ENCODE results near the gene FAM161B. TPM values are rescaled to one million over a fixed set of nuclear protein-coding genes. Genes with fewer than 3 reads are reported as not detected.

FAM161B gene
- total and polyA plus RNA-seq, 2 of the 8 experiments (the other 6 are each of a cell fraction or from before 2014, with no cell fraction given): 0.14 to 0.32 TPM

DNA sequence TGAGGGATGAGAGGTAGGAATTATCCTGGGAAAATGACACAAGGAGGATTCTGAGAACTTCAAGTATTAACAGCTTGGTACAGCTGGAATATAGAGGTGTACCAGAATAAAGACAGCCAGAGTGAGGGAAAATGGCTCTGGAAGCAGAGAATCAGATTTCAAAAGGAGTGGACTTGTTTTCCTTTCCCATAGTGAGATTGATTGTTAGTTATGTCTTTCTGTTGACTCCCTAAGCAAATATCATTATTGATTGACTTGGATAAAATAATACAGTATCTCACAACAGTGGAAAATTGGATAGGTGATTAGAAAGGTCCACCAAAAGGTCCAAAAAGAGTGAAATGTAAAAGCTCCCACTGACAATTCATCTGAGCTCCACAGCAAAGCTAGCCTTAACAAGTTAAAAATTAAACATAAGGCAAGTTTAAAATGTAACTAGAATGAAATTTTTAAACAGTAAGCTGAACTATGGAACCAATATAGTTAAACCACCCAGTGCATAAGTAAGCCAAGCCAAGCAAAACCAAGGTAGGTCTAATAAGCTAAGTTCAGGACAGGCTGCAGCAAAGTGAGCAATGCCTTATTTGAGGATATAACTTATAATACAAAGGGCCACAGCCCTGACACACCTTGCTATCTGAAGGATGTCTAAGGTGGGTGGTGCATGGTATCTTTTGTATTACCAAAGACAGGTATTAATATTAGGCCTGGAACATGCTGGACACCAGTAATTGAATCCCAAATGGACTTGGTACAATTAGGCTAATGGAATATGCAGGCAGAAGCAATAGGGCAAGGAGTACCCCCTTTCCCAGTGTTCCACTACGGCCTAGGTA is 47.4 kb upstream of the FAM161B start:
- H4K20me1 ChIP-seq (replicated peaks in 1 of 2; ENCODE audit: control insufficient read depth in 1 of 2, insufficient read depth in 2 of 2, low read length in 2 of 2): no peaks in the 10 kb centered on the region
- H4K8ac ChIP-seq (ENCODE audit: extremely low read depth, insufficient read depth, low read length): no peak overlapping the region
- H3K4me2 ChIP-seq (ENCODE audit: insufficient read depth in 1 of 2, low read depth in 2 of 2, low read length in 2 of 2): no peak overlapping the region
- CTCF ChIA-PET (ENCODE audit: partially characterized antibody): interaction anchor here (0.8 to 1.2 kb wide), 2 partner anchors 38 to 40 kb away, joined by 3 read pairs; no protein-coding TSS in a partner anchor
- no peak for FAIRE-seq
- no peak overlapping the region for H3K27ac ChIP-seq (ENCODE audit: low read depth, low read length)
- no peak overlapping the region for H2AK5ac ChIP-seq (ENCODE audit: low read depth, low read length)
- H3K14ac ChIP-seq (ENCODE audit: insufficient read length): no peak overlapping the region
- H2BK12ac ChIP-seq (ENCODE audit: low read depth, low read length): no peak overlapping the region
- H3K18ac ChIP-seq (ENCODE audit: extremely low read depth, low read length): no peak overlapping the region
- no peak overlapping the region for H2BK20ac ChIP-seq (ENCODE audit: low read length)
- no peak for DNase-seq (ENCODE audit: low read depth in 1 of 2, low spot score in 2 of 2)
- no peaks in the 10 kb centered on the region for H3K9me3 ChIP-seq (ENCODE audit: insufficient read depth in 2 of 2, low read depth in 1 of 2, low read length in 1 of 2)
- H3K9ac ChIP-seq (replicated peaks in 1 of 4; ENCODE audit: extremely low read depth in 1 of 4, low read depth in 3 of 4, low read length in 3 of 4): no peak overlapping the region
- WGBS, 2 experiments (ENCODE audit: extremely low coverage in 1 of 2, insufficient coverage in 1 of 2, insufficient read length in 1 of 2, insufficient replicate concordance in 2 of 2, low coverage in 1 of 2, low lambda C conversion rate in 2 of 2, missing lambda C conversion rate in 1 of 2): 89% methylated on average over 1 of the region's 1 CpG; no CpG with 5 or more reads in 1 of the 2 experiments
- no peaks in the 10 kb centered on the region for H3K4me1 ChIP-seq (replicated peaks in 1 of 4; ENCODE audit: control insufficient read depth in 3 of 4, insufficient read depth in 4 of 4, low read length in 3 of 4)
- no peak overlapping the region for H3K4me3 ChIP-seq (ENCODE audit: extremely low read depth in 1 of 4, insufficient read depth in 2 of 4, low read depth in 3 of 4, low read length in 4 of 4)
- no peak overlapping the region for H3K23ac ChIP-seq (ENCODE audit: insufficient read length)
- H3K79me1 ChIP-seq (ENCODE audit: low read depth, low read length): no peaks in the 10 kb centered on the region
- H3K23me2 ChIP-seq (ENCODE audit: low read depth, low read length): no peaks in the 10 kb centered on the region
- POLR2A ChIA-PET (ENCODE audit: partially characterized antibody): interaction anchor here (1.5 kb wide), 1 partner anchor 18 kb away, joined by 3 read pairs; no protein-coding TSS in a partner anchor
- H3K27me3 ChIP-seq (replicated peaks in 1 of 4; ENCODE audit: control insufficient read depth in 3 of 4, extremely low read depth in 1 of 4, insufficient read depth in 3 of 4, low read length in 3 of 4): no peaks in the 10 kb centered on the region
- no peak overlapping the region for H3K4ac ChIP-seq (replicated peaks; ENCODE audit: insufficient read length, low read depth, low read length)
- H2BK15ac ChIP-seq (ENCODE audit: low read length): no peak overlapping the region
- H3K79me2 ChIP-seq (ENCODE audit: control insufficient read depth in 1 of 2, insufficient read depth in 2 of 2, low read length in 2 of 2): no peaks in the 10 kb centered on the region
- H3K56ac ChIP-seq (replicated peaks; ENCODE audit: insufficient read length, low read depth, low read length): no peak overlapping the region
- no peak overlapping the region for H4K5ac ChIP-seq (ENCODE audit: insufficient read length, low read depth, low read length)
- no peak overlapping the region for H4K91ac ChIP-seq (replicated peaks; ENCODE audit: insufficient read length, low read length)
- no peaks in the 10 kb centered on the region for H3K36me3 ChIP-seq (ENCODE audit: control insufficient read depth in 2 of 4, insufficient read depth in 4 of 4, low read length in 3 of 4)
- H2AFZ ChIP-seq (ENCODE audit: low read length): no peak overlapping the region
- H2BK5ac ChIP-seq (ENCODE audit: low read depth, low read length): no peak overlapping the region
- no peak overlapping the region for H2BK120ac ChIP-seq (replicated peaks; ENCODE audit: low read depth, low read length)
- TF ChIP-seq SP4 (IDR thresholded peaks at IDR 0.05; ENCODE audit: low read length): no peak
- TF ChIP-seq, protein P1, sequence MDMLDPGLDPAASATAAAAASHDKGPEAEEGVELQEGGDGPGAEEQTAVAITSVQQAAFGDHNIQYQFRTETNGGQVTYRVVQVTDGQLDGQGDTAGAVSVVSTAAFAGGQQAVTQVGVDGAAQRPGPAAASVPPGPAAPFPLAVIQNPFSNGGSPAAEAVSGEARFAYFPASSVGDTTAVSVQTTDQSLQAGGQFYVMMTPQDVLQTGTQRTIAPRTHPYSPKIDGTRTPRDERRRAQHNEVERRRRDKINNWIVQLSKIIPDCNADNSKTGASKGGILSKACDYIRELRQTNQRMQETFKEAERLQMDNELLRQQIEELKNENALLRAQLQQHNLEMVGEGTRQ (IDR thresholded peaks at IDR 0.05; ENCODE audit: low read length): no peak
- no peak for TF ChIP-seq ZNF274 (IDR thresholded peaks at IDR 0.05; ENCODE audit: borderline replicate concordance, extremely low read depth, low read length)
- TF ChIP-seq, protein P2, sequence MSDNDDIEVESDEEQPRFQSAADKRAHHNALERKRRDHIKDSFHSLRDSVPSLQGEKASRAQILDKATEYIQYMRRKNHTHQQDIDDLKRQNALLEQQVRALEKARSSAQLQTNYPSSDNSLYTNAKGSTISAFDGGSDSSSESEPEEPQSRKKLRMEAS (IDR thresholded peaks at IDR 0.05): no peak
- no peak for TF ChIP-seq RNF2 (IDR thresholded peaks at IDR 0.05; ENCODE audit: borderline replicate concordance, low read depth, low read length, missing control alignments, poor library complexity, severe bottlenecking)
- TF ChIP-seq, protein P3, sequence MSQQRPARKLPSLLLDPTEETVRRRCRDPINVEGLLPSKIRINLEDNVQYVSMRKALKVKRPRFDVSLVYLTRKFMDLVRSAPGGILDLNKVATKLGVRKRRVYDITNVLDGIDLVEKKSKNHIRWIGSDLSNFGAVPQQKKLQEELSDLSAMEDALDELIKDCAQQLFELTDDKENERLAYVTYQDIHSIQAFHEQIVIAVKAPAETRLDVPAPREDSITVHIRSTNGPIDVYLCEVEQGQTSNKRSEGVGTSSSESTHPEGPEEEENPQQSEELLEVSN (IDR thresholded peaks at IDR 0.05): no peak
- no peak for TF ChIP-seq EGR1 (IDR thresholded peaks at IDR 0.05; ENCODE audit: borderline replicate concordance, low read depth, low read length)
- TF ChIP-seq SIRT6 (IDR thresholded peaks at IDR 0.05; ENCODE audit: low read length): no peak
